Hematopoietic multipotent progenitor cell (in vitro differentiated cells): ENCODE data around the gene ARHGEF4. TPM values are rescaled to one million over a fixed set of nuclear protein-coding genes. Genes with fewer than 3 reads are reported as not detected.

Experiments
- DNase-seq, 3 donors: peaks; one replicate each; pipeline ENCODE4 v3.0.0-alpha.2; 2011 to 2015; ENCODE audit warnings: low read depth in 2 of 3, low spot score in 2 of 3
- total RNA-seq: library from RNA; depleted of rRNA; stranded (reverse); fragments of >200 nt; gene quantifications from one replicate; pipeline ENCODE4 v1.2.3, GENCODE V29; 2012

The ARHGEF4 gene
- total RNA-seq, 1 donor: under 0.01 TPM

DNA sequence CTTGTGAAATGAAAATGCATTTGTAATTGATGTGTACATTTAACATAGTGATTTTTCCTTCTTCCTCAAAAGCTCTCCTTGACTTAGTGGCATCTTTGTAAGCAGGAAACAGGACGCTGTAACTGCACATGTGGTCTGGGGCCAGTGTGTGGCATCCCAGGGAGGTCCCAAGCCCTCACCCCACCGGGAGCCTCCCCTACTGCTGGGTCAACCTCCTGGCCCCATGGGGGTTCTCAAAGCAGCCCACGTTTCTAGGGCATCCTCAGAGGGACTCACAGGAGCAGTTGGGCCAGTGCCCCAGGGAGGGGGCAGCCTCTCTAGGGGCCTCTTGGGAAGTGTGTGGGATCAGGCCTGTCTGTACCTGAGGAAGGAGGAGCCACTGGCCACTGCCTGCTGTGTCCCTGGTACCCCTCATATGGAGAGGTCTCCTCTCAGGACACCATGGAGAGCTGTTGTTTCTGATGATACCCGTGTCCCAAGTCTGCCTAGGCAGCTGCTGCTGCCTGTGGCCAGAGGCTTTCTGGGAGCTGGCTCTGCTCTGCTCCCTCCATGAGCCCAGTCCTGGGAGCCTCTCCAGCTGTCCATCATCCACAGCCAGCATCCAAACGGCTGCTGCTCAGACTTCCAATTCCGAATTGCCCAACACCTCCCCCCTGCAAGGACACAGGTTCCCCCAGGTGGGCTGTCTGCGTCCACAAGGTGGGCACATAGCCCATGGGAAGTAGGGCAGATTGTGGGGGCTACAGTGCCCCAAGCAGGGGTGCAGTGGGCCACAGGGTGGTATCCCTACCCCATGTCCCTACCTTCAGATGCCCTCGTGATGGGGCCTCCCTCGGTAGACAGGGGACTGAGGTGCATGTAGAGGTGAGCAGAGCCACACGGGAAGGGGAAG lies 13.4 kb downstream of the ARHGEF4 start:
- no peak for DNase-seq

- DNase-seq: no peak
Observed at GRCh38 chr2:130850788-130851623, 14.3 kb downstream of the ARHGEF4 start.

DNA sequence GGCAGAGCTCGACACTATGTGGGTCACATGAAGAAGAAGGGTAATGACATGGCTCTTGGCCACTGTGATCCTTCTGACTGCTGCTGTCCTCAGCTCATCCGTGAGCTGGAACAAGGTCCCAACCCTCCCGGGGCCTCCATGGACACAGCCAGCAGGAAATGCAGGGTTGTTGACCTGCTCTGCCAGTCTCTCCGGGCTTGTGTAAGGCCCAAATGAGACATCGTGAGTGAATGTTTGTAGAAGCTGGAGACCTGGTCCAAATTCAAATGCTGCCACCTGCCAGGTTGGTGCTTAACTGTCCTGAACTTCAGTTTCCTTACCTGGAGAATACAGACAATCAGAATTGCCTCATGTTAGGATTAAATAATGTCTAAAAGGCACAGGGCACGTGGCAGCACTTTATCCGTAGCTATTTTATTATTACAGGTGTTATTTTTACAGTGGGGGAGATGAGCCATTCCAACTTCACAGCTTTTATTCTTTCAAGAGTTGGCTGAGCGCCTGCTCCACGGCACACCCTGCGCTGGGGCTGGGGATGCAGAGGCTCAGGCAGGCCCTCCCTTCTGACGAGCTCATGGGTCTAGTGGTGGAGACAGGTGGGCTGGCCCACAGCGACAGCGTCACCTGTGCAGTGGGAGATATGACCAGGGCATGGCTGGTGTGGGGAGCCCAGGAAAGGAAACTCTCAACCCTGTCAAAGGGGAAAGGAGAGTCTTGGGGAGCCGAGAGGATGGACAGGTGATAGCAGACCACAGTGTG lies 15.1 kb downstream of the ARHGEF4 start:
- DNase-seq: no peak

- DNase-seq: no peak
Observed at GRCh38 chr2:130852521-130853115, 15.9 kb downstream of the ARHGEF4 start.

DNA sequence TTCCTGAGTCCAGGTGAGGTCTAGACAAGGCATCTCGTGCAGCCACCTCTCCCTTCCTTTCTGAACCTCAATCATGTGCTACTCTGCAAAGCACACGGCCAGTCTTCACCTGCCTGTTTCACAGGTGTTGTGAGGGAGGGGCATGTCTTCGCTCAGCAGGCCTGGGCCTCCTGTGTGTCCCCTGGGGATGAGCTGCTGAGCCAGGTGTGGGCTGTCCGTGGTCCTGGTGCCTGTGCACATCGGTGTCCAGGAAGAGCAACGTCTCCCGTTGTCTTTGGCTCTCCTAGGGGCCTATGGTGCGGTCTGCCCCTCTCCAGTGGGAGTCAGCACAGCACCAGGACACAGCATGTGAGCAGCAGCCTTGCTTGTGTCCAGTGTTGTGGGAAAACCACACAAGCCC lies 16.7 kb downstream of the ARHGEF4 start:
- DNase-seq: no peak

DNA sequence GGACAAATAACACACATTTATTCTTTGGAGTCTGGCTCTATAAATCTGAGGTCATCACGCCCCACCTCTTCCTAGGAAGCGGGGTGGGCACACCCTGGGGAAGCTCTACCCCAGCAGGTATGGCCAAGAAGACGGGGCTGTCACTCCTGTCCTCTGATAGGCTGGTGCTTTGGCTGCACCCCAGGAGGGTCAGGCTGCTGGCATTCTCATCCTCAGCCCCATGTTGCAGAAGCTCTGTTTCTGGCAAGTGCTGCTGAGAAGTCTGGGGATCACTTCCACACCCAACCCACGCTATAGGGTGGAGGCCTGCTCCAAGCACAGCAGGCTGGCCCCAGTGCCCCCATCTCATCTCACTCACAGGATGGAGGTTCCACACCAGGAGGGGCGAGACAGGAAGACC lies 17.6 kb downstream of the ARHGEF4 start:
- no peak for DNase-seq

- DNase-seq: peak in 1 of 3 donors; percentile 2
Observed at GRCh38 chr2:130864830-130865800, 28.4 kb downstream of the ARHGEF4 start.

- DNase-seq: no peak
Observed at GRCh38 chr2:130869441-130870160, 32.9 kb downstream of the ARHGEF4 start.

DNA sequence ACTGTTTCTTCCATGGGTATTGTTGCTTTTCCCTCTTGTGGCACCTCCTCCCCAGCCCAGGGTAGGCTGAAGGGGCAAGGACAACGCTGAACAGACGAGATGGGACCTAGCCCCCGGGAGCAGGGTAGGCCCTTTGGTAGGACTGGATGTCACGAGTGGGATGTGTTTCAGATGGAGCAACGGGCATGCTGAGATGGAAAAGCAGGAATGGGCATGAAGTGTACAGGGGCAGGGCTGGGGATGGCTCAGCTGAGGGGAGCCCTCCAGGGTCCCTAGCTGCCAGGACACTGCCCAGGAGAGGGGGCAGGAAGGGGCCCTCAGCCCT lies 33.4 kb downstream of the ARHGEF4 start:
- no peak for DNase-seq

DNA sequence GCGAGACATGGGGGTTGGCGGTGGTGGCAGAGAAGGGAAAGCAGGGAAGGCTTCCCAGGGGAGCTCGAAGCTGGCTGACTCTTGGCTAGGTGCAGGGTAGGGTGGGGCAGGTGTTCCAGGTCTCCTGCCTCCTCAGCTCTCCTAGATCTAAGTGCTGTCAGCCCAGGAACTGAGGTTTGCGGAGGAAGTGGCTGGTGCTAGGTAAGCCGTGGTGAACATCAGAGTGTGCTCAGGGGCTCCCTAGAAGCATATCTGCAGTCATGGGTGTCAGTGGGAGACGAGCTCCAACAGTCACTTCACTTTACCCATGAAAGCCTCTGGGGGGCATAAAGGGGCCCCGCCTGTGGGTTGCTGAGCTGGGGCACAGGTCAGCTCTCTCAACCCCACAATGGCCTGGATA lies 34.1 kb downstream of the ARHGEF4 start:
- DNase-seq: no peak

GRCh38 chr2:130871843-130872740 lies 35.4 kb downstream of the ARHGEF4 start:
- DNase-seq: no peak

DNA sequence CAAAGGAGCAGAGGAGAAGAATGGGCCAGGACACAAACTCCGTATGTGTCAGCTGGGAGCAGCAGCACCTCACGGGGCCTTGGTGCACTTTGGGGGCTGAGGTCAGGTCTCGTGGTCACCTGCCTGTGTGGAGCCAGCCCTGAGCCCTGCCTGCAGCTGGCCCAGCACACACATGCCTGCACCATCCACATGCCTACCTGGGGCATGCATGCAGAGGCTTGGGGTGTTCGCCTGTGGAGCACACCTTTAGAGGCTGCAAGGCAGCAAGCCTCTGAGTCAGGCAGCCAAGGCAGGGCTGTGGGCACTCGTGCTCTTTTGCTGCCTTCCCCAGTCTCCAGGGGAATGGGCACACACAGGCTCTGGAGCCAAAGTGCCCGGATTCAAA lies 36.0 kb downstream of the ARHGEF4 start:
- no peak for DNase-seq

GRCh38 chr2:130873700-130874346 lies 37.1 kb downstream of the ARHGEF4 start:
- peak; percentile 26 to 70 (median 48) for DNase-seq

DNA sequence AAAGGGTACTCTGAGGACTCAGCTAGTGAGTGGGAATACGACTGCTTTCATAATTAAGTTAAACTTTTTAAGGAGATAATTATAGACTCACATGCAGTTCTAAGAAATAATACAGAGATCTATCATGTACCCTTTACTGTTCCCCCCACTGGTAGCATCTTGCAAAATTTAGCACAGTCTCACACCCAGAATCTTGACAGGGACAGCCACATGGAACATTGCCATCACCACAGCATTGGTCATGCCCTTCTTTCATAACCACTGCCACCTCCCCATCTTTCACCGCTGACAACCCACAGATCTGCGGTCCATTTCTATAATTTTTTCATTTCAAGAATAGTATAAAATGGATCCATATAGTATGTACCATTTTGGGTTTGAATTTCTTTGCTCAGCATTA lies 37.8 kb downstream of the ARHGEF4 start:
- no peak for DNase-seq

GRCh38 chr2:130875935-130876334 lies 39.2 kb downstream of the ARHGEF4 start:
- no peak for DNase-seq

- DNase-seq: no peak
Observed at GRCh38 chr2:130877258-130877657, 40.5 kb downstream of the ARHGEF4 start.

DNA sequence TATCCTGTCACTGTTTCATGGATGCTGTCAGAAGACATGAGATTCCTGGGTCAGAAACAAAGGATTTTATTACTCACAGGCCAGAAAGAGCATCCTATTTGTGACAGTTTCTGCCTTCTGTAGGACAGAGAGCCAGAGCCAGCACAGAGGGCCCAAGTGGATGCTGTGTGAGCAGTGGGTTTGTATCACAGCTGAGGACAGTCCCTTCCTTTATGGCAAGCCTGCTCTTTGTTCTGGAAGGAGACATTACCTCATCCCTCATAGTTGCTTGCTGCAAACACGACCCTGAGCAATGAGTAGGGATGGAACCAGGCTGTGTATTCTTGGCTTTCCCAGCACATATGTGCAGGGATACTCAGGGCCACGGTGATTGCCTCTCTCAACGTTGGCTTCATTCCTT lies 41.6 kb downstream of the ARHGEF4 start:
- DNase-seq: no peak
